ENCODE results near the gene SEC14L6.

The SEC14L6 gene

DNA sequence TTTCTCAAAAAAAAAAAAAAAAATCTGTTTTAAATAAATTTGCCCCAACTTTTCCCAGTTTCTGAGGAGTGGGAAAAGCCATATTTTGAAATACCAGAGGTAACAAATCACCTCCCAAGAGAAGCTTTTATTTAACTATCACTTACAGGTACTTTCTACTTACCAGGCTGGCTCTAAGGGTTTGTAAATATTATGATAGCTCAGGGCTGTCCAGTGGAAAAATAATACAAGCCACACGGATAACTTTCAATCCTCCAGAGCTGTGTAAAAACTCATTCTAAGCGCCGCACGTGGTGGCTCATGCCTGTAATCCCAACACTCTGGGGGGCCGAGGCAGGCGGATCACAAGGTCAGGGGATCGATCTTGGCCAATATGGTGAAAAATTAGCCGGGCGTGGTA, 35.4 kb downstream of the SEC14L6 start (continued):
- TF ChIP-seq, protein P1, sequence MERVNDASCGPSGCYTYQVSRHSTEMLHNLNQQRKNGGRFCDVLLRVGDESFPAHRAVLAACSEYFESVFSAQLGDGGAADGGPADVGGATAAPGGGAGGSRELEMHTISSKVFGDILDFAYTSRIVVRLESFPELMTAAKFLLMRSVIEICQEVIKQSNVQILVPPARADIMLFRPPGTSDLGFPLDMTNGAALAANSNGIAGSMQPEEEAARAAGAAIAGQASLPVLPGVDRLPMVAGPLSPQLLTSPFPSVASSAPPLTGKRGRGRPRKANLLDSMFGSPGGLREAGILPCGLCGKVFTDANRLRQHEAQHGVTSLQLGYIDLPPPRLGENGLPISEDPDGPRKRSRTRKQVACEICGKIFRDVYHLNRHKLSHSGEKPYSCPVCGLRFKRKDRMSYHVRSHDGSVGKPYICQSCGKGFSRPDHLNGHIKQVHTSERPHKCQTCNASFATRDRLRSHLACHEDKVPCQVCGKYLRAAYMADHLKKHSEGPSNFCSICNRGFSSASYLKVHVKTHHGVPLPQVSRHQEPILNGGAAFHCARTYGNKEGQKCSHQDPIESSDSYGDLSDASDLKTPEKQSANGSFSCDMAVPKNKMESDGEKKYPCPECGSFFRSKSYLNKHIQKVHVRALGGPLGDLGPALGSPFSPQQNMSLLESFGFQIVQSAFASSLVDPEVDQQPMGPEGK (CRISPR knock-in tag; IDR thresholded peaks at IDR 0.05; ENCODE audit: borderline replicate concordance): no peak
- TF ChIP-seq, protein P2, sequence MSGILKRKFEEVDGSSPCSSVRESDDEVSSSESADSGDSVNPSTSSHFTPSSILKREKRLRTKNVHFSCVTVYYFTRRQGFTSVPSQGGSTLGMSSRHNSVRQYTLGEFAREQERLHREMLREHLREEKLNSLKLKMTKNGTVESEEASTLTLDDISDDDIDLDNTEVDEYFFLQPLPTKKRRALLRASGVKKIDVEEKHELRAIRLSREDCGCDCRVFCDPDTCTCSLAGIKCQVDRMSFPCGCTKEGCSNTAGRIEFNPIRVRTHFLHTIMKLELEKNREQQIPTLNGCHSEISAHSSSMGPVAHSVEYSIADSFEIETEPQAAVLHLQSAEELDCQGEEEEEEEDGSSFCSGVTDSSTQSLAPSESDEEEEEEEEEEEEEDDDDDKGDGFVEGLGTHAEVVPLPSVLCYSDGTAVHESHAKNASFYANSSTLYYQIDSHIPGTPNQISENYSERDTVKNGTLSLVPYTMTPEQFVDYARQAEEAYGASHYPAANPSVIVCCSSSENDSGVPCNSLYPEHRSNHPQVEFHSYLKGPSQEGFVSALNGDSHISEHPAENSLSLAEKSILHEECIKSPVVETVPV (CRISPR knock-in tag; IDR thresholded peaks at IDR 0.05): no peak

DNA sequence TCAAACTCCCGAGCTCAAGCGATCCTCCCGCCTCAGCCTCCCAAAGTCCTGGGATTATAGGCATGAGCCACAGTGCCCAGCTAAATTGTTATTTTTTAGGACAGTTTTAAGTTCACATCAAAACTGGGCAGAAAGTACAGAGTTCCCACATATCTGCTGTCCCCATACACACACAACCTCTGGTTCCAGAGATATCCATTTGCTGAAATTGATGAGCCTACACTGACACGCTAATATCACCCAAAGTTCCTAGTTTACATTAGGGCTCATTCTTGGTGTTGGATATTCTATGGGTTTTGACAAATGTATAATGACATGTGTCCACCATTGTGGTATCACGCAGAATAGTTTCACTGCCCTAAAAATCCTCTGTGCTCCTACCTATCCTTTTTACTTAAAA, 38.3 kb downstream of the SEC14L6 start:
- no peak for ATAC-seq
- TF ChIP-seq ZFP3 (CRISPR knock-in tag; IDR thresholded peaks at IDR 0.05): no peak
- TF ChIP-seq TOX (CRISPR knock-in tag; IDR thresholded peaks at IDR 0.05; ENCODE audit: borderline replicate concordance): no peak
- no peak for TF ChIP-seq GLIS3 (CRISPR knock-in tag; IDR thresholded peaks at IDR 0.05)
- TF ChIP-seq SNAI2 (CRISPR knock-in tag; IDR thresholded peaks at IDR 0.05): no peak
- no peak for TF ChIP-seq RARB (CRISPR knock-in tag; IDR thresholded peaks at IDR 0.05)

DNA sequence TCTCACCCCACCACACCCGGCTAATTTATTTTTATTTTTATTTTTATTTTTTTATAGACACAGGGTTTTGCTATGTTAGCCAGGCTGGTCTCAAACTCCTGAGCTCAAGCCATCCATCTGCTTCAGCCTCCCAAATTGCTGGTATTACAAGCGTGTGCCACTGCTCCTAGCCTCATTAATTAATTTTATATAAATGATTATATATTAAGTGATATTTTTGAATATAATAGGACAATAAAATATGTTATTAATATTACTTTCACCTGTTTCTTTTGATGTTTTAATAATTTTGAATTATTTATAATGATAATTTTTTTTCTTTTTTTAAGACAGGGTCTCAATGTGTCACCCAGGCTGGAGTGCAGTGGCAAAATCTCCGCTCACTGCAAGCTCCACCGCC, 38.9 kb downstream of the SEC14L6 start:
- TF ChIP-seq SNAI2 (CRISPR knock-in tag; IDR thresholded peaks at IDR 0.05) (no peak), ZNF565 (CRISPR knock-in tag; conservative IDR thresholded peaks at IDR 0.05; ENCODE audit: low read depth) (no peak)
- ATAC-seq: no peak

DNA sequence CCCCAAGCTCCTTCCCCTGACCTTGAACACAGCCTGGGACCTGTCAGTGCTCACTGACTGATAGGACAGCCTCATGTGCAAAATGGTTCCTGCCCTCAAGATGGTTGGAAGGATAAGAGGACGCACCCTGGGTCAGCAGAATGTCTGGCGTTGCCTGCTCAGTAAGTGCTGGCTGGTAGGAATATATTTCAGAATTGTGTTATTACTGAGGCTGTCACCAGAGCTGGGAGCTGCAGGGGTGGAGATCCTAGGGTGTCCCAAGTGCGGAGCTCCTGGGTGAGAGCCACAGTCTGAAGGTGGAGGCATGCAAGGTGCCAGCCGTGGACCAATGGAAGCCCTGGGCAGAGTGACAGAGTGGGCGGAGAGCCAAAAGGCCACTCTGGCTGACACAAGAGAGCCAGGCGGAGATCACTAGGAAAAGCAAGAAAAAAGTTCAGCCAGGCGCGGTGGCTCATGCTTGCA, 40.0 kb downstream of the SEC14L6 start:
- no peak for TF ChIP-seq ZNF565 (CRISPR knock-in tag; conservative IDR thresholded peaks at IDR 0.05; ENCODE audit: low read depth)
- TF ChIP-seq BACH2 (CRISPR knock-in tag; IDR thresholded peaks at IDR 0.05; ENCODE audit: borderline replicate concordance): no peak
- no peak for TF ChIP-seq ZNF70 (CRISPR knock-in tag; IDR thresholded peaks at IDR 0.05)
- TF ChIP-seq ZFP3 (CRISPR knock-in tag; IDR thresholded peaks at IDR 0.05): no peak
- no peak for TF ChIP-seq OSR1 (CRISPR knock-in tag; IDR thresholded peaks at IDR 0.05)
- no peak for TF ChIP-seq ZFP30 (CRISPR knock-in tag; IDR thresholded peaks at IDR 0.05)
- TF ChIP-seq TOX (CRISPR knock-in tag; IDR thresholded peaks at IDR 0.05; ENCODE audit: borderline replicate concordance): no peak
- TF ChIP-seq ZC3H10 (CRISPR knock-in tag; IDR thresholded peaks at IDR 0.05): no peak
- TF ChIP-seq, protein P3, sequence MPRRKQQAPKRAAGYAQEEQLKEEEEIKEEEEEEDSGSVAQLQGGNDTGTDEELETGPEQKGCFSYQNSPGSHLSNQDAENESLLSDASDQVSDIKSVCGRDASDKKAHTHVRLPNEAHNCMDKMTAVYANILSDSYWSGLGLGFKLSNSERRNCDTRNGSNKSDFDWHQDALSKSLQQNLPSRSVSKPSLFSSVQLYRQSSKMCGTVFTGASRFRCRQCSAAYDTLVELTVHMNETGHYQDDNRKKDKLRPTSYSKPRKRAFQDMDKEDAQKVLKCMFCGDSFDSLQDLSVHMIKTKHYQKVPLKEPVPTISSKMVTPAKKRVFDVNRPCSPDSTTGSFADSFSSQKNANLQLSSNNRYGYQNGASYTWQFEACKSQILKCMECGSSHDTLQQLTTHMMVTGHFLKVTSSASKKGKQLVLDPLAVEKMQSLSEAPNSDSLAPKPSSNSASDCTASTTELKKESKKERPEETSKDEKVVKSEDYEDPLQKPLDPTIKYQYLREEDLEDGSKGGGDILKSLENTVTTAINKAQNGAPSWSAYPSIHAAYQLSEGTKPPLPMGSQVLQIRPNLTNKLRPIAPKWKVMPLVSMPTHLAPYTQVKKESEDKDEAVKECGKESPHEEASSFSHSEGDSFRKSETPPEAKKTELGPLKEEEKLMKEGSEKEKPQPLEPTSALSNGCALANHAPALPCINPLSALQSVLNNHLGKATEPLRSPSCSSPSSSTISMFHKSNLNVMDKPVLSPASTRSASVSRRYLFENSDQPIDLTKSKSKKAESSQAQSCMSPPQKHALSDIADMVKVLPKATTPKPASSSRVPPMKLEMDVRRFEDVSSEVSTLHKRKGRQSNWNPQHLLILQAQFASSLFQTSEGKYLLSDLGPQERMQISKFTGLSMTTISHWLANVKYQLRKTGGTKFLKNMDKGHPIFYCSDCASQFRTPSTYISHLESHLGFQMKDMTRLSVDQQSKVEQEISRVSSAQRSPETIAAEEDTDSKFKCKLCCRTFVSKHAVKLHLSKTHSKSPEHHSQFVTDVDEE (CRISPR knock-in tag; IDR thresholded peaks at IDR 0.05): no peak
- TF ChIP-seq ARNTL (CRISPR knock-in tag; IDR thresholded peaks at IDR 0.05; ENCODE audit: borderline replicate concordance, low read depth): no peak
- no peak for TF ChIP-seq SNAI2 (CRISPR knock-in tag; IDR thresholded peaks at IDR 0.05)
- TF ChIP-seq, protein P2 (CRISPR knock-in tag; IDR thresholded peaks at IDR 0.05): no peak
- TF ChIP-seq PPARA (CRISPR knock-in tag; IDR thresholded peaks at IDR 0.05; ENCODE audit: borderline replicate concordance): no peak
- TF ChIP-seq, protein P4, sequence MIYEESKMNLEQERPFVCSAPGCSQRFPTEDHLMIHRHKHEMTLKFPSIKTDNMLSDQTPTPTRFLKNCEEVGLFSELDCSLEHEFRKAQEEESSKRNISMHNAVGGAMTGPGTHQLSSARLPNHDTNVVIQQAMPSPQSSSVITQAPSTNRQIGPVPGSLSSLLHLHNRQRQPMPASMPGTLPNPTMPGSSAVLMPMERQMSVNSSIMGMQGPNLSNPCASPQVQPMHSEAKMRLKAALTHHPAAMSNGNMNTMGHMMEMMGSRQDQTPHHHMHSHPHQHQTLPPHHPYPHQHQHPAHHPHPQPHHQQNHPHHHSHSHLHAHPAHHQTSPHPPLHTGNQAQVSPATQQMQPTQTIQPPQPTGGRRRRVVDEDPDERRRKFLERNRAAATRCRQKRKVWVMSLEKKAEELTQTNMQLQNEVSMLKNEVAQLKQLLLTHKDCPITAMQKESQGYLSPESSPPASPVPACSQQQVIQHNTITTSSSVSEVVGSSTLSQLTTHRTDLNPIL (CRISPR knock-in tag; IDR thresholded peaks at IDR 0.05; ENCODE audit: low read depth): no peak
- no peak for TF ChIP-seq ESRRG (CRISPR knock-in tag; IDR thresholded peaks at IDR 0.05)
- ATAC-seq: no peak; the same call in 2 of the 3 replicates
